Thyroid gland (tissue), 4 donors: ENCODE data around the gene SLC35E3. TPM values are rescaled to one million over a fixed set of nuclear protein-coding genes. Genes with fewer than 3 reads are reported as not detected.
"Not testable (repeated sequence)": the region's sequence is repeated elsewhere in the genome, so short reads cannot be mapped to it uniquely, and the experiment has no call there.

Source experiments
- DNase-seq, 2 donors: peaks; one replicate each; pipeline ENCODE4 v3.0.0-alpha.2; 2019
- H3K27ac ChIP-seq, 3 donors: fragments of 200-600 bp; sonication (generic); 1 replicate in 2 of 3; 2 replicates in 1 of 3; pipeline ENCODE4 v1.5.1; 2016 to 2019; ENCODE audit warnings: mild to moderate bottlenecking in 1 of 3, moderate library complexity in 1 of 3
- H3K27me3 ChIP-seq: fragments of 200-600 bp; sonication (generic); one replicate; pipeline ENCODE4 v1.5.1; 2019
- H3K36me3 ChIP-seq, 2 donors: fragments of 200-600 bp; sonication (generic); one replicate each; pipeline ENCODE4 v1.5.1; 2016 to 2019
- H3K4me1 ChIP-seq, 2 donors: fragments of 200-600 bp; sonication (generic); one replicate each; pipeline ENCODE4 v1.5.1; 2017 to 2019
- H3K4me3 ChIP-seq, 3 donors: fragments of 200-600 bp; sonication (generic); replicated peaks in 1 of 3; 1 replicate in 2 of 3; 2 replicates in 1 of 3; pipeline ENCODE4 v1.5.1; 2016; ENCODE audit warnings: mild to moderate bottlenecking in 1 of 3
- H3K9me3 ChIP-seq: fragments of 200-600 bp; sonication (generic); one replicate; pipeline ENCODE4 v1.5.1; 2017
- POLR2A ChIP-seq, 2 donors: fragments of 450-650 bp; IDR thresholded peaks; one replicate each; pipeline ENCODE4 v1.6.1; 2017; ENCODE audit warnings: antibody characterized with exemption in 2 of 2, mild to moderate bottlenecking in 2 of 2, moderate library complexity in 1 of 2
- WGBS, 2 donors: methylation state at CpG; one replicate each; pipeline ENCODE4 v1.1.5; 2017; 5-methylcytosine and 5-hydroxymethylcytosine counted together
- intact Hi-C: fragments of 100-400 bp; cut with DNase I; formaldehyde crosslinking; loops from one replicate; pipeline ENCODE4 v1.15.1; 2023
- total RNA-seq, 4 donors: library from RNA; depleted of rRNA; stranded (reverse); fragments of >200 nt; gene quantifications; one replicate each; pipeline ENCODE4 v1.2.3, GENCODE V29; 2016
- TF ChIP-seq, protein P1 (sequence below), 6 experiments: fragments of 200-600 bp in 3 of 6; fragments of 450-650 bp in 3 of 6; sonication (generic) in 3 of 6; IDR thresholded peaks; one replicate each; pipeline ENCODE4 v1.5.1; 2016 to 2019; ENCODE audit warnings: antibody characterized with exemption in 6 of 6, mild to moderate bottlenecking in 2 of 6, inconsistent platforms in 1 of 6, moderate library complexity in 1 of 6

Gene SLC35E3
- total RNA-seq, 4 donors from 2014 or later, result 2.1 to 4.0 (median 2.3) TPM

DNA sequence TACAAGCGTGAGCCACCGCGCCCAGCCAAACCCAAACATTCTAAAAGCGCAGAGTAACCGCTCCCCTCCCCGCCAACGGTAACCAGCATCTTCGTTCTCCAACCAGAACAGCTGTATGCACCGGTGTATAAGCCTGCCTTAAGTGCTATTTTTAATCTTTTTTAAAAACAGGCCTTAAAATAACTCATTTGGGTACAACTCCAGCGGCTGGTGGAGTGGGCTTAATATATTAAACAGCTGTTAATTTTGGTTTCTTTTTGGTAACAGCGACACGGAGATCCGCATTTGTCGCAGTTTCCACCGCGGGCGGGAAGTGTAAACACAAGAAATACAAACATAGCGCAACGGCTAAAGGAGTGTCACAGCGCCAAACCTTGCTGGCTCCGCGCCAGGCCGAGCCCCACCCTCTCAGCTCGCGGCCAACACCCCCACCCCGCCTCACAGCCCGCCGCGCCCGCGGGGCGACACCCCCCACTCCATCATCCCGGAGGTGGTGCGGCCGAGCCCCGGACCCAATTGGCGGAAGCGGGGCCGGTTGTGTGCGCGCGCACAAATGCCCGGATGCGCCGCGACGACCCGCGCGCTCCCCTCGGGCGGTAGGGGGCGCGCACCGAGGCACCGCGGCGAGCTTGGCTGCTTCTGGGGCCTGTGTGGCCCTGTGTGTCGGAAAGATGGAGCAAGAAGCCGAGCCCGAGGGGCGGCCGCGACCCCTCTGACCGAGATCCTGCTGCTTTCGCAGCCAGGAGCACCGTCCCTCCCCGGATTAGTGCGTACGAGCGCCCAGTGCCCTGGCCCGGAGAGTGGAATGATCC is 61.8 kb downstream of the SLC35E3 start, which contains the start of gene MDM2:
Gene MDM2 (plus strand): TSS at position 602 of the 812 bp plus-strand sequence. CDS start 301 bp downstream, outside the sequence.
- Histone ChIP-seq H3K4me3 (peak within 1 kb of the TSS; percentile 71 to 97 (median 91)), H3K36me3 (no peaks in the 10 kb centered on the region), H3K9me3 (no peaks in the 10 kb centered on the region), H3K4me1 (peaks cover 5 to 6% of the 10 kb centered on the region in 2 donors), H3K27ac (peak within 1 kb of the TSS; percentile 99 to 100 (median 99)), H3K27me3 (no peaks in the 10 kb centered on the region)
- WGBS, 2 donors, result 0 to 1% methylated on average over 20 to 23 of the region's 72 CpGs
- TF ChIP-seq, protein P1, sequence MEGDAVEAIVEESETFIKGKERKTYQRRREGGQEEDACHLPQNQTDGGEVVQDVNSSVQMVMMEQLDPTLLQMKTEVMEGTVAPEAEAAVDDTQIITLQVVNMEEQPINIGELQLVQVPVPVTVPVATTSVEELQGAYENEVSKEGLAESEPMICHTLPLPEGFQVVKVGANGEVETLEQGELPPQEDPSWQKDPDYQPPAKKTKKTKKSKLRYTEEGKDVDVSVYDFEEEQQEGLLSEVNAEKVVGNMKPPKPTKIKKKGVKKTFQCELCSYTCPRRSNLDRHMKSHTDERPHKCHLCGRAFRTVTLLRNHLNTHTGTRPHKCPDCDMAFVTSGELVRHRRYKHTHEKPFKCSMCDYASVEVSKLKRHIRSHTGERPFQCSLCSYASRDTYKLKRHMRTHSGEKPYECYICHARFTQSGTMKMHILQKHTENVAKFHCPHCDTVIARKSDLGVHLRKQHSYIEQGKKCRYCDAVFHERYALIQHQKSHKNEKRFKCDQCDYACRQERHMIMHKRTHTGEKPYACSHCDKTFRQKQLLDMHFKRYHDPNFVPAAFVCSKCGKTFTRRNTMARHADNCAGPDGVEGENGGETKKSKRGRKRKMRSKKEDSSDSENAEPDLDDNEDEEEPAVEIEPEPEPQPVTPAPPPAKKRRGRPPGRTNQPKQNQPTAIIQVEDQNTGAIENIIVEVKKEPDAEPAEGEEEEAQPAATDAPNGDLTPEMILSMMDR (IDR thresholded peaks at IDR 0.05), result peak; percentile 49 to 81 (median 68)
- peak; percentile 43 to 91 for TF ChIP-seq POLR2A (IDR thresholded peaks at IDR 0.05)
- DNase-seq, result peak; percentile 93 to 95
- intact Hi-C loops, result no loop called here

DNA sequence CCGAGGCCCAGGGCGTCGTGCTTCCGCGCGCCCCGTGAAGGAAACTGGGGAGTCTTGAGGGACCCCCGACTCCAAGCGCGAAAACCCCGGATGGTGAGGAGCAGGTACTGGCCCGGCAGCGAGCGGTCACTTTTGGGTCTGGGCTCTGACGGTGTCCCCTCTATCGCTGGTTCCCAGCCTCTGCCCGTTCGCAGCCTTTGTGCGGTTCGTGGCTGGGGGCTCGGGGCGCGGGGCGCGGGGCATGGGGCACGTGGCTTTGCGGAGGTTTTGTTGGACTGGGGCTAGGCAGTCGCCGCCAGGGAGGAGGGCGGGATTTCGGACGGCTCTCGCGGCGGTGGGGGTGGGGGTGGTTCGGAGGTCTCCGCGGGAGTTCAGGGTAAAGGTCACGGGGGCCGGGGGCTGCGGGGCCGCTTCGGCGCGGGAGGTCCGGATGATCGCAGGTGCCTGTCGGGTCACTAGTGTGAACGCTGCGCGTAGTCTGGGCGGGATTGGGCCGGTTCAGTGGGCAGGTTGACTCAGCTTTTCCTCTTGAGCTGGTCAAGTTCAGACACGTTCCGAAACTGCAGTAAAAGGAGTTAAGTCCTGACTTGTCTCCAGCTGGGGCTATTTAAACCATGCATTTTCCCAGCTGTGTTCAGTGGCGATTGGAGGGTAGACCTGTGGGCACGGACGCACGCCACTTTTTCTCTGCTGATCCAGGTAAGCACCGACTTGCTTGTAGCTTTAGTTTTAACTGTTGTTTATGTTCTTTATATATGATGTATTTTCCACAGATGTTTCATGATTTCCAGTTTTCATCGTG is 62.6 kb downstream of the SLC35E3 start:
- Histone ChIP-seq H3K27me3 (no peaks in the 10 kb centered on the region), H3K27ac (peak overlapping the region; percentile 99 to 100 (median 99)), H3K36me3 (peaks cover 0 to 2% of the 10 kb centered on the region in 2 donors), H3K4me1 (peaks cover 5 to 6% of the 10 kb centered on the region in 2 donors), H3K9me3 (no peaks in the 10 kb centered on the region), H3K4me3 (peak overlapping the region; percentile 71 to 97 (median 91))
- intact Hi-C loops, result no loop called here
- 0% methylated on average over 9 to 10 of the region's 61 CpGs for WGBS, 2 donors
- DNase-seq, result peak; percentile 86 to 87
- TF ChIP-seq, protein P1 (IDR thresholded peaks at IDR 0.05), result peak in 1 of 6 experiments; percentile 1
- peak in 1 of 2 donors; percentile 76 for TF ChIP-seq POLR2A (IDR thresholded peaks at IDR 0.05)

DNA sequence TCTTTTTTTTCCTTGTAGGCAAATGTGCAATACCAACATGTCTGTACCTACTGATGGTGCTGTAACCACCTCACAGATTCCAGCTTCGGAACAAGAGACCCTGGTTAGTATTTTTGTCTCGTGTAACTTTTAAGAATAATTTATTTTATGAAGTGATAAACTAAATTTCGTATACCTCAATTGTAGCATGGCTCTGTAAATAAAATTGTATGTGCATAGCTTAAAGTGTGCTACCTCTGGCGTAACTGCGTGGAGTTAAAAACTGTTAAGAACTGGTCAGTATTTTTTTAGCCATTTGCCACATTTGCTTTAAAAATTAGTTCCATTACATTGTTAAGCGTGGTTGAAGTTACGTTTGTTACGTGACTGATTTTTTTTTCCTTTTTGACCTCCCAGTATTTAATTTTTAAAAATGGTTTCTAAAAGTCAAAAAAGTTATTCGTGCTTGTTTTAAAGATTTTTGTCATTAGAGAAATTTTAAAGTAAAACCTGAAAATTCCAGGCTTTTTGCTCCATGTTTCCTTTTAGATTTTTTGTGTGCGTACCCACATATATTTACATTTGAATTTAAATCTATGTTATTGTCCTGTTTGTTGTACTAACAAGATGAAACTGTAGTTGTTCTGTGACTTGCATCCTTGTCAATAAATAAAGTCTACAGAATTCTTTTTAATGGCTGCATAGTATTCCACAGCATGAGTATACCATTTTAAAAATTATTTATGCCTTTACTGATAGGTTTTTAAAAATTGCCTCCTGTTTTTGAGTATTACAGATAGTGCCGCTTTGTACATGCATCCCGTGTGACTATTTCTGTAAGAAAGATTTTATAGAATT is 63.4 kb downstream of the SLC35E3 start:
- Histone ChIP-seq H3K4me3 (peak overlapping the region in 2 of 3 donors; percentile 91 to 97), H3K4me1 (peaks cover 5 to 6% of the 10 kb centered on the region in 2 donors), H3K9me3 (no peaks in the 10 kb centered on the region), H3K36me3 (peaks cover 0 to 10% of the 10 kb centered on the region in 2 donors), H3K27me3 (no peaks in the 10 kb centered on the region), H3K27ac (peak overlapping the region; percentile 99 to 100 (median 99))
- no peak for DNase-seq
- no peak for TF ChIP-seq POLR2A (IDR thresholded peaks at IDR 0.05)
- TF ChIP-seq, protein P1 (IDR thresholded peaks at IDR 0.05), result no peak
- 80 to 81% methylated on average over 12 of the region's 12 CpGs for WGBS, 2 donors
- intact Hi-C loops, result no loop called here

DNA sequence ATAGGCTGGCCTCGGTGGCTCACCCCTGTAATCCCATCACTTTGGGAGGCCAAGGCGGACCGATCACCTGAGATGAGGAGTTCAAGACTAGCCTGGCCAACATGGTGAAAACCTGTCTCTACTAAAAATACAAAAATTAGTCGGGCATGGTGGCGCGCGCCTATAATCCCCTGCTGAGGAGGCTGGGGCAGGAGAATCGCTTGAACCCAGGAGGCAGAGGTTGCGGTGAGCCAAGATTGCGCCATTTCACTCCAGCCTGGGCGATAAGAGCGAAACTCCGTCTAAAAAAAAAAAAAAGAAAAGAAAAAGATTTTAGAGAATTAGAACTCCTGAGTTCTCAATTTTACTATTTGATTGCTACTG is 64.0 kb downstream of the SLC35E3 start:
- H3K4me1 ChIP-seq, DNase-seq: not testable (repeated sequence)
- 97% methylated on average over 13 of the region's 13 CpGs for WGBS, 2 donors

DNA sequence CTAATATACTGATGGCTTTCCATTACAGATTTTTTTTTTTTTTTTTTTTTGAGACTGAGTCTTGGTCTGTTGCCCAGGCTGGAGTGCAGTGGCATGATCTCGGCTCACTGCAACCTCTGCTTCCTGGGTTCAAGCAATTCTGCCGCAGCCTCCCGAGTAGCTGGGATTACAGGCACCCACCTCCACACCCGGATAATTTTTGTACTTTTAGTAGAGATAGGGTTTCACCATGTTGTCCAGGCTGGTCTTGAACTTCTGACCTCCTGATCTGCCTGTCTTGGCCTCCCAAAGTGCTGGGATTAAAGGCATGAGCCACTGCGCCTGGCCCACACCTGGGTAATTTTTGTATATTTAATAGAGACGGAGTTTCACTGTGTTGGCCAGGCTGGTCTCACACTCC is 65.6 kb downstream of the SLC35E3 start:
- 76 to 86% methylated on average over 6 of the region's 6 CpGs for WGBS, 2 donors
- H3K27me3 ChIP-seq, H3K4me1 ChIP-seq, H3K27ac ChIP-seq, DNase-seq, H3K4me3 ChIP-seq, intact Hi-C loops, H3K9me3 ChIP-seq: not testable (repeated sequence)
- peaks cover 0 to 23% of the 10 kb centered on the region in 2 donors for H3K36me3 ChIP-seq

More for the DNA sequence above, 64.0 kb downstream of the SLC35E3 start:
- H3K27ac ChIP-seq, H3K4me3 ChIP-seq, H3K27me3 ChIP-seq, intact Hi-C loops, H3K9me3 ChIP-seq: not testable (repeated sequence)
- H3K36me3 ChIP-seq, result peaks cover 0 to 15% of the 10 kb centered on the region in 2 donors
